Muscle of back (tissue), 11 donors: ENCODE results near the gene TMEM135. TPM values are rescaled to one million over a fixed set of nuclear protein-coding genes. Genes with fewer than 3 reads are reported as not detected.
A peak's percentile ranks its signal among the peaks of the same experiment; 100 is the strongest.
"Not testable (repeated sequence)": the region's sequence is repeated elsewhere in the genome, so short reads cannot be mapped to it uniquely, and the experiment has no call there.

Experiments
- DNase-seq, 3 donors: peaks; one replicate each; pipeline versions ENCODE4 v3.0.0 to v3.0.0-alpha.2; 2013
- polyA plus RNA-seq, 10 donors: library from polyadenylated mRNA; unstranded; fragments of 120-200 nt; gene quantifications; one replicate each; pipeline ENCODE4 v1.2.1, GENCODE V29; 2013; ENCODE audit not compliant: insufficient read length in 10 of 10

TMEM135 gene
- polyA plus RNA-seq, 10 donors: 11.9 to 21.7 (median 16.5) TPM

GRCh38 chr11:87072787-87073186 is 35.1 kb downstream of the TMEM135 start:
- no peak for DNase-seq

DNA sequence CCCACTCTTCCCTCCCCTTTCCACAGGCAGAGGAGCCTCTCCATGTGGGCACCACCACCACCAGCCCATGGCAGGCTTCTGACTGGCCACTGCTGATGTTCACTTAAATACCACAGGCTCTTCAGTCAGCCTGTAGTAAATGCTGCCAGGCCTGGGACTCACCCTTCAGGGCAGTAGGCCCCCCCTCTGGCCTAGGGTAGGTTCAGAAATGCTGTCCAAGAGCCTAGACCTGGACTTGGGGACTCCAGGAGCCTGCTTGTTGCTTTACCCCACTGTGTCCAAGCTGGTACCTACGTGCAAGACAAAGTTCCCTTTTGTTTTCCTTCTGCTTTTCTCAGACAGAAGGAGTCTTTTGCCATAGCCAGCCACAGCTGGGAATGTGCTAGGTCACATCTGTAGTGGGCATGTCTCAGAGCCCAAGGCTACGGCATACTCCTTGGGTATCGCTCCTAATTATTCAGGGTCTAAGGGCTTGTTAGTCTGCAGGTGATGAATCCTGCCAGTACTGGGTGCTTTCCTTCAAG is 38.6 kb downstream of the TMEM135 start:
- DNase-seq: no peak

DNA sequence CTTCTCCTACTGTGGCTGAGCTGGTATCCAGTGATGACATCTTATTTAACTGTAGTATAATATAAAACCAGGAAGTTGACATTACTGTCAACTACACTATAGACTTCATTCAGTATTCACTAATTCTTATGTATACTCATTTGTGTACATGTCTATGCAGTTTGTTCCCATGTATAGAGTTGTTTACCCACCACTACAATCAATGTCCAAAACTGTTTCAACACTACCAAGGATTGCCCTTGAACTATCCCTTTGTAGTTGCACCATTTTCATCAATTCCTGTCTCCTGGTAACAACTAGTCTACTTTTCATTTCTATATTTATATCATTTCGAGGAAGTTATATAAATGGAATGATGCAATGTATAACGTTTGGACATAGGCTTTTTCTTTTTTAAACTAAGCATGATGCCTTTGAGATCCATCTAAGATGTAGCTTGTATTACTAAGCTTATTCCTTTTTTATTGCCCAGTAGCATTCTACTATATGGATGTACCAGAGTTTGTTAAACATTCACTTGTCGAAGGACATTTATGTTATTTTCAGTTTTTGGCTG is 39.2 kb downstream of the TMEM135 start:
- no peak for DNase-seq

- DNase-seq: no peak
Measured at GRCh38 chr11:87081358-87081757, 43.6 kb downstream of the TMEM135 start.

DNA sequence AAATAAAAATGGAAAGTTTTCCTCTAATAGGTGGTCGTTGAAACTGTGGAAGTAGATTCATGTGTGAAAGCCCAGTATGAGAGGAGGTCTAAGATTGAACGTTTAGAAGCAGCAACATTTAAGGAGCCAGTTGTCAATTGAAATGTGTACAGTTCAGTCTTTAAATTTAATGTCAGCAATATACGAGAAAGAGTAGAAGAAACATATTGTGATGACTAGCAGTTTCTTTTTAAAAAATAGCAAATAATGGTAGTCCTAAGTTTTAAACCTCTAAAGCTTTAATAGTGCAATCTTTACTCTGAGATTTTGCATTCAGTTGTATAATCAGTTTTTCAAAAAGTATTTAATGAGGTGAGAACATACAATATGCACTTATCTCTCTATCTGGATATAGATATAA is 44.9 kb downstream of the TMEM135 start:
- no peak for DNase-seq

DNA sequence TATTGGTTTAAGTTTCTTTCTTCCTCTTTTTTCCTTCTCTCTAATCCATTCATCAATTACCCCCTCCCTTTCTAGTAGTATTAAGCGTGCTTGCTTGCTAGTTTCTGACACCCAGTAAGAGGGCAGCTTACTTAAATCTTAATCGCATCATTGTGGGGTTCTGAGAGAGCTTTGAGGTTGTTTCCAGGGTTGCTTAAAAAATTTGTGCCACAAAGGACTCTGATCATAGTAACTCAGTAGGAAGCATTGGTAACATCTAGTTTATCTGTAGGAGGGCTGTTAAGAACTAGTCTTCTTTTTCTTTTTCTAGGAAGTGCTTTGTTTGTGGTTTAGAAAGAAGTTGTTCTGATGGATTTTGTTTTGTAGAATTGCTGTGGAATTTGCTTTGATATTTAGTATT is 45.3 kb downstream of the TMEM135 start:
- no peak for DNase-seq

DNA sequence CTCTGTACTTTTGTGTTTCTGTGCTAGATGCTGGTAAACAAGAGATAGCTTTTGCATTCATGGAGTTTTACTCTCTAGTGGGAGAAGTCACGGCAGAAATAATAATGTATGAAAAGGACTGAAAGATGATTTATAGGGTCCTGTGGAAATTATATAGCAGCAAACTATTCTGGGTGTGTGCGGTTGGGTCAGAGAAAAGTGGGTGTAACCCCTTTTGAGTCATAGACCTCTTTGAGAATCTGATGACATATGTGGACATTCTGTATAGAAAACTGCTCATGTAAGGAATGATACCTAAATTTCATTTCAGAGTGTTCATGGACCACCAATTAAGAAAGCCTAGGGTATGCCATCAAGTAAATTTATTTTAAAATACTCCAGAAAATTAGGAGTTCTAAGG is 54.4 kb downstream of the TMEM135 start:
- no peak for DNase-seq

- no peak for DNase-seq
Measured at GRCh38 chr11:87092567-87092966, 54.8 kb downstream of the TMEM135 start.

DNA sequence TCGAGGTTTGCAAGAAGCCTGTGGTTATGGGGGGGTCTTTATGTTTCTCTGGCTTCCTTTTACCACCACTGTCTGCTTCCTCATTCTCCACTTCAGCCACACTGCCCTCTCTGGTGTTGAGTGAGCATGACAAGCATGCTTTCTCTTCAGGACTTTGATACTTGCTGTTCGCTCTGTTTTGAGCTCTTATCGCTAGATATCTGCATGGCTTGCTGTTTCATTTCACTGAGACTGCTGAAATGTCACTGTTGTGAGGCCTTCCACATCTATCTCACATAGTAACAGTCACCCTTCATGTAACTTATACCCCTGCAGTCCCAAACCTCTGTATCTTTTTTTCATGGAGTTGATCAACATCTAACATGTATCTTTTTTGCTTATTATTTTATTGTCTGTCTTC is 59.8 kb downstream of the TMEM135 start:
- peak; percentile 8 to 36 (median 10) for DNase-seq

DNA sequence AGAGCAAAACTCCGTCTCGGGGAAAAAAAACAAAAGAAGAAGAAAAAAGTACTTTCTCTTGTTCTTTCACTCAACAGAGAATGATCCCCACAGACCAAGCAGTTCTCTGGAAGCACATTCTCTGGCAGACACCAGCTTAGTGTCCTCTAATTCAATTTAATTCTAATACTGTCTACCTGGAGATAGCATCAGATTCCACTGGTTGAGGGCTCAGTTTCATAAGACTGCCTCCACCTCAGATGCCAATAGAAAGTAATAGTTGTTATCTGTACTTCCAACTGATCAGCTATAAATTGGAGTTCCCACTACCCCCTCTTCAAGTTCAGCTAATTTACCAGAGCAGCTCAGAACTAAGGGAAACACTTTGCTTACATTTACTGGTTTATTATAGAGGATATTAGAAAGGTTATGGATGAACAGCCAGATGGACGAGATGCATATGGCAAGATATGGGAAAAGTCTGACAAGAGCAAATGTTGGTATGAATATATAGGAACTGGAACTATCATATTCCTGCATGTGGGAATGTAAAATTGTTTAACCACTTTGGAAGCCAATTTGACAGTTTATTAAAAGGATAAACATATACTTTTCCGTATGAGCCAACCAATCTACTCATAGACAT is 64.3 kb downstream of the TMEM135 start:
- DNase-seq: no peak

DNA sequence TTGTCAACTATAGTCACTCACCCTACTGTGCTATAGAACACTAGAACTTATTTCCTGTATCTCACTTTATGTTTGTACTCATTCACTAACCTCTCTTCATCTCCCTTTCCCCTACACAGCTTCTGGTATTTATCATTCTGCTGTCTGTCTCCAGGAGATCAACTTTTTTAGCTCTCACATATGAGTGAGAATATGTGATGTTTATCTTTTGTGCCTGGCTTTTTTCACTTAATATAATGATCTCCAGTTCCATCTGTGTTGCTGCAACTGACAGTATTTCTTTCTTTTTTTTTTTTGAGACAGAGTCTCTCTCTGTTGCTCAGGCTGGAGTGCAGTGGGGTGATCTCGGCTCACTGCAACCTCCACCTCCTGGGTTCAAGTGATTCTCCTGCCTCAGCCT is 68.1 kb downstream of the TMEM135 start:
- DNase-seq: not testable (repeated sequence)

GRCh38 chr11:87107379-87107778 is 69.6 kb downstream of the TMEM135 start:
- DNase-seq: not testable (repeated sequence)

GRCh38 chr11:87110443-87111131 is 72.9 kb downstream of the TMEM135 start:
- DNase-seq: no peak

GRCh38 chr11:87114093-87114492 is 76.4 kb downstream of the TMEM135 start:
- peak in 1 of 3 donors; percentile 28 for DNase-seq

DNA sequence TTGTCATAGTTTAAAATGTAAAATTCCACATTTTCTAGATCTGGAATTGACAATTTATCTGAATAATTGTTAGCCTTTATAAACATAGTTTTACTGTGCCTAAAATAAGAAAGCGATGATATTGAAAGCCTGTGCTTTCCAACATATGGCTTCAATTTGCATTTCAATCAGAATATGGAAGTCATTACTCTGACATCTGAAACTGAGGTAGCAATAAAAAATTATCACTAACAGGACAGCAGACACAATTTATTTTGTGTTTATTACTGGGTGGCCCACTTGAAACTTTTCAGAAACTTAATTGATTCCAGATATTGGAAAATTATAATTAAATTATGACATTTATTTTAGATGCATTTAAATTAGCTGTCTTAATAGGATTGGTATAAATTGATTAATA is 78.5 kb downstream of the TMEM135 start:
- peak in 2 of 3 donors; percentile 27 to 53 for DNase-seq

DNA sequence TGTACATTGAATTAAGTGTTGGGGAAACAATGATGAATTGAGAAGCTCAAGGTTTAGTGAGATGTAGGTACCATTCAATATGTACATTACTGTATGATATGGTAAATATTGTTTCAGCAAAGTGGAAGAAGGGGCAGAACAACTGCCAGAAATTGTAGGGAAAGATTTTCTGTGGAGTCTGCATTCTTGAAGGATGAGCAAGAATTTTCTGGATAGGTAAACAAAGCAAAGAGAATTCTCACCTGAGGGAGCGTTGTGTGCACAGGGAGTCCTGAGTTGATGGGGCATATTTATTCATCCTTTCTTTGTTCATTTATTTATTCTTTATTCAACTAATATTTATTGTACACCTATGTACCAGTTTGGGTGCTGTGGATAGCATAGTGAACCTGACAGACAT is 83.2 kb downstream of the TMEM135 start:
- DNase-seq: no peak

DNA sequence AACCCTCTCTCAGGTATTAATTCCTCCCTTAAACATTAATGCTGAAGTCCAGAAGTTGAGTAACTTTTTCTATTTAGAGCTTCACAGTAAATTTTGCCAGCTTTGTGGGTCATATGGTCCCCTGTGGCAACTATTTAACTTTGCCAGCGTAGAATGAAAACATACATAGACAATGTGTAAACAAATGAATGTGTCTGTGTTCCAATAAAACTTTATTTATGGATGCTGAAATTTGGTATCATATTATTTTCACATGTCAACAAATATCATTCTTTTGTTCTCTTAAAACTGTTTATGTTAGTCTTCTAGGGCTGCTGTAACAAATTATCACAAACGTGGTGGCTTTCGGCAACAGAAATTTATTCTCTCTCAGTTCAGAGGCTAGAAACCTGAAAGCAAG is 85.1 kb downstream of the TMEM135 start:
- DNase-seq: no peak

GRCh38 chr11:87125257-87125656 is 87.5 kb downstream of the TMEM135 start:
- DNase-seq: no peak

- DNase-seq: no peak
Measured at GRCh38 chr11:87127101-87127500, 89.4 kb downstream of the TMEM135 start.

DNA sequence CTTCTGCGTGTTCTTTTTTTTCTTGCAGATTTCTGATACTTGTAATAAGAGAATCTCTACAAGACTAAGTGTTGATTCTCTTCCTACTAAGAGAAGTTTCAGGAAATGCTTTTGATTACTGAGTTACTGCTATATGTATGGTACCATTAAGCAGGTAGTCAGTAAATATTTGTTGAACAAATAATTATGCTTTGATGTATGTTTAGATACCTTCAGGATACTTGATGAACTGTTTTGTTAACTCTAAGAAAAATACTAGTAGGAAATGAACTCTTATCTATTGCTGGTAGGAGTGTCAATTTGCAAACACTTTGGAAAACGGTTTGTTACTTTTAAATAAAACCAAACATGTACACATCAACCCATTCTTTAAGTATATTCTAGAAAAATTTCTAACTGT is 90.6 kb downstream of the TMEM135 start:
- DNase-seq: no peak

DNA sequence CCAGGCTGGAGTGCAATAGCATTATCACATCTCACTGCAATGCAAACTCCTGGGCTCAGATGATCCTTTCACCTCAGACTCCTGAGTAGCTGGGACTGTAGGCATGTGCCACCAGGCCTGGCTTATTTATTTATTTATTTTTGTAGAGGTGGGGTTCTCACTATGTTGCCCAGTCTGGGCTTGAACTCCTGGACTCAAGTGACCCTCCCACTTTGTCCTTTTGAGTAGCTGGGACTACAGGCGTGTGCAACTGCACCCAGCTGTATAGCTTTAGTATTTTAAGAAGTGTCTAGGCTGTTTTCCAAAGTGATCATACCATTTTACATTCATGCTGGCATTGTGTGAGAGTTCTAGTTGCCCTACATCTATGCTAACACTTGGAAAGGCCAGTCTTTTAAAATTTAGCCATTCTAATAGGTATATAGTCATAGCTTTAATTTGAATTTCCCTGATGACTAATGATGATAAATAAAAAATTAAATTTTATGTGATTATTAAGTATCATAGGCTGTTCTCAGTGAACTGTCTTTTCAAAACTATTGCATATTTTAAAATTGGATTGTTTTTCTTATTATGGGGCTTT is 96.9 kb downstream of the TMEM135 start:
- DNase-seq: no peak

- DNase-seq: peak; percentile 57 to 85 (median 72)
Measured at GRCh38 chr11:87136236-87136635, 98.5 kb downstream of the TMEM135 start.

GRCh38 chr11:87137711-87138110 is 100.0 kb downstream of the TMEM135 start:
- peak in 1 of 3 donors; percentile 36 for DNase-seq
